ENCODE data around the gene HBB.

DNA sequence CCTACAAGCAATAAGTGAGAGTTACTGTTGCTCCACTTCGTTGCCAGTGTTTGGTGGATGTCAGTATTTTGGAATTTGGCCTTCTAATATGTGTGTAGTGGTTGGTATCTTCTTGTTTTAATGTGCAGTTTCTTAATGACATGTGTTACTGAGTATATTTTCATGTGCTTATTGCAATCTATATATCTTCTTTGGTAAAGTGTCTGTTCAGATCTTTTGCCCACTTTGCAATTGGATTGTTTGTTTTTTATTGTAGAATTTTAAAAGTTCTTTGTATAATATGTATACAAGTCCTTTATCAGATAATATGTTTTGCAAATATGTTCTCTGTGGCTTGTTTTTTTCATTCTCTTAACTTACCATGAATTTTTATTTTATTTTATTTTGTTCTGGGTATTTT lies 34.1 kb downstream of the HBB start:
- TF ChIP-seq, protein P1, sequence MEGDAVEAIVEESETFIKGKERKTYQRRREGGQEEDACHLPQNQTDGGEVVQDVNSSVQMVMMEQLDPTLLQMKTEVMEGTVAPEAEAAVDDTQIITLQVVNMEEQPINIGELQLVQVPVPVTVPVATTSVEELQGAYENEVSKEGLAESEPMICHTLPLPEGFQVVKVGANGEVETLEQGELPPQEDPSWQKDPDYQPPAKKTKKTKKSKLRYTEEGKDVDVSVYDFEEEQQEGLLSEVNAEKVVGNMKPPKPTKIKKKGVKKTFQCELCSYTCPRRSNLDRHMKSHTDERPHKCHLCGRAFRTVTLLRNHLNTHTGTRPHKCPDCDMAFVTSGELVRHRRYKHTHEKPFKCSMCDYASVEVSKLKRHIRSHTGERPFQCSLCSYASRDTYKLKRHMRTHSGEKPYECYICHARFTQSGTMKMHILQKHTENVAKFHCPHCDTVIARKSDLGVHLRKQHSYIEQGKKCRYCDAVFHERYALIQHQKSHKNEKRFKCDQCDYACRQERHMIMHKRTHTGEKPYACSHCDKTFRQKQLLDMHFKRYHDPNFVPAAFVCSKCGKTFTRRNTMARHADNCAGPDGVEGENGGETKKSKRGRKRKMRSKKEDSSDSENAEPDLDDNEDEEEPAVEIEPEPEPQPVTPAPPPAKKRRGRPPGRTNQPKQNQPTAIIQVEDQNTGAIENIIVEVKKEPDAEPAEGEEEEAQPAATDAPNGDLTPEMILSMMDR (IDR thresholded peaks at IDR 0.05): no peak
- no peak for TF ChIP-seq POLR2A (IDR thresholded peaks at IDR 0.05)

Data from uterus (tissue), 2 donors.